GM19193 (cell line): ENCODE measurements around the gene BAK1.
A peak's percentile ranks its signal among the peaks of the same experiment; 100 is the strongest.

Source experiments
- POLR2A ChIP-seq: IDR thresholded peaks from 4 replicates; pipeline ENCODE4 v1.6.1; 2011; ENCODE audit not compliant: insufficient read depth, insufficient read length; ENCODE audit errors: extremely low read depth

BAK1 gene

GRCh38 chr6:33595001-33595846, 15.1 kb upstream of the BAK1 start:
- no peak for TF ChIP-seq POLR2A

DNA sequence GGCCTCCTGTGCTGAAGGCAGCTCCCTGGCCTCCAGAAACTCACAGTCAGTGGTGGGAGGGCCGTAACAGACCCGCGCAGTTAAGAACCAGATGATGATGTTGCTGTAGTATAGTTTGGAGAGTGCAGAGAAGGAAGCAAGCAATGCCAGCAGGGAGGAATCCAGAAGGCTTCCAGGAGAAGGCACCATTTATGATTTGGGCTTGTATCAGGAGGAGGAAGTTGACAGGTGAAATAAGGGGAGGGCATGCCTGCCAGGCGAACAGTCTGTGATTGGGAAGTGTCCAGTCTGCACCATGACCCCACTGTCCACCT, 13.3 kb upstream of the BAK1 start:
- TF ChIP-seq POLR2A, result no peak

DNA sequence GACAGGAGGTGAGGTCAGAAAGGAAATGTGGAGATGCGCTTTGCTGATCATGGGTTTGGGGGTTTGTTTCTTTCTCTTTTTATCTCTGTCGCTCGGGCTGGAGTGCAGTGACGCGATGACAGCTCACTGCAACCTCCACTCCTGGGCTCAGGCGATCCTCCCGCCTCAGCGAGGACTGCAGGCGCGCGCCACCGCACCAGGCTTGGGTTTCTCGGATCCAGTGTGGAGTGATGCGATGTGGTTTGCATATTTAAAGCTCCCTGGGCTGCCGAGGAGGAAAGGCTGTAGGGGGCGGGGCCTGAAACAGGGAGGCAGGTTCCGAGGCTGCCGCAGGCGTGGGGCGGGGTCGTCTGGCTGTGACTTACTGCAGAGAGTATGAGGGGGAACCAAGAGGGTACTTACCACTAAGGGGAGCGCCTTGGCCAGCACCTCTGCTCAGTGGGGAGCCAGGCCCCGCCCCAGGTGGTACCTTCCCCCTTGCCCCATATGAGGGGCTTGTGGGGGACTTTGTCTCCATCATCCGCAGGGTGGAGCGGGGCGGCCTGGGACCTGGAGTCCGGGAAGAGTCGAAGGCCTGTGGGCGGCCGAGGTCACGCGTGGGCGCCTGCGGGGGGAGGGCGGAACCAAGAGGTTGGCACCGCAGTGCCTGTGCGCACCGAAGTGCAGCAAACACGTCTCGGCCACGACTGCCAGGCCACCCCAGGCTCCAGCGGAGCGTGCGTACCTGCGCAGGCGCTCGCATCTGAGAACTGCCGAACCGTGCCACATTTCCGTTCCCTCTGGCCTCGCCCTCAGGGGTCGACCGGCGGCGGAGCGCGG, 12.7 kb upstream of the BAK1 start:
- TF ChIP-seq POLR2A, result peak; percentile 42

DNA sequence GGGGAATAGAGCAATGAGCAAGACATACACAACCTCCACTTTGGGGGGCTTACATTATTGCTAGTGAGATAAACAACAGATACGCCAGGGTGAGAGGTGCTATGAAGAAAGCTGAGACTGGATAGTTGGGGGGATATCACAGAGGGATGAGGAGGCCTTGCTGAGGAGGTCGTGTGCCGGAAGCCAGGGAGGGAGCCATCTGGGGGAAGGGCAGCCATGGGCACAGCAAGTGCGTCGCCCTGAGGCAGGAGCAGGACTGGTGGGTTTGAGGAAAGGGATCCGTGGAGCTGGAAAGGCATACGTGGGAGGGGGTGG, 12.2 kb upstream of the BAK1 start:
- no peak for TF ChIP-seq POLR2A

DNA sequence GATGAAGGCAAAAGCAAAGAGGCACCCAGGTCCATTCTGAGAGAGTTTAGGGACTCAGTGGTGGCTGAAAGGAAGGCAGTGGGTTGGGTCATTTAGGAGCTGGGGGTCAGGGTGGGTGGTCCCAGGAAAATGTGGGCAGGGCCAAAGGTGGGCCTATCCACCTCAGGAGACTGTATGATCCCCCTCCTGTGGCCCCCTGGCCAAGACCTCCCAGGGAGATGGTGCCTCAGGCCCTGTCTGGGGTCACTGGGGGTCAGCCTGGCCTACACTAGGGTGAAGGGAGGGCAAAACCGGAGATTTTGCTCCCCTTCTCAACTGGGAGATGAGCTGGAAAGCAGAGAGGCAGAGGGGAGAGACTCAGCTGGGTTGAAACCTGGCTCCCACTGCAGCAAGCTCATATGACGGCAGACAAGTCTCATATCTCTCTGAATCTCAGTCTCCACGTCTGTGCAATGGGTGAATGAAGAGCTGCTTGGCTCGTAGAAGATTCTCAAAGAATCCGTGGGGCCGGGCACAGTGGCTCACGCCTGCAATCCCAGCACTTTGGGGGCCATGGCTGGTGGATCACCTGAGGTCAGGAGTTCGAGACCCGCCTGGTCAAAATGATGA, 11.5 kb upstream of the BAK1 start:
- TF ChIP-seq POLR2A, result no peak

DNA sequence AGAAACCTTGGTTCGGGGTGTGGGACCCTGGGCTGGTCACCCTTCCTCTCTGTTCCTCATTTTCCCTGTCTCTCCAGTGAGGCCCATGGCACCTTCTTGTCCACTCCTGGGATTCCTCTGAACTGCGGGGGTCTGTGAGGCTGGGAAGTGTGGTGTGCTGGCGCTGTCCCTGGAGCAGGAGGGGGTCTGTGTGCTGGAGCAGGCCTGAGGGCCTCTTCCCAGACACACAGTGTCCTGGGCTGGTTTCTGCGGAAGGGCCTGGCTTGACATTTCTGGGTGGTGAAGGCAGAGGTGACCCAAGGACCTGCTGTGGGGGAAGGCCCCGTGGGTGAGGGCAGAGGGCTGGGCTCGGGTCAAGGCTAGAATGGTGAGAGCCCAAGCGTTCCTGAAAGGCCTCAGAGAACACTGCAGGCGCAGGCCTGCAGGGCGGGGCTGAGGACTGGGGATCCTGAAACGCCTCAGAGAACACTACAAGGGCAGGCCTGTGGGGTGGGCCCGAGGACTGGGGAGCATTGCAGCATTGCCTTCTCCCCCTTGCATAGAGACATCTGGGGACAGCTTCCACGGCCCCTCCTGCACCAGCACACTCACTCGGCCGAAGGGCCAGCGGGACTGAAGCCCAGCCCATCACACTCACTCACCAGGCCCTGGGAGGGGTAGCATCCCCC, 10.6 kb upstream of the BAK1 start:
- no peak for TF ChIP-seq POLR2A

GRCh38 chr6:33589731-33590530, 9.9 kb upstream of the BAK1 start:
- no peak for TF ChIP-seq POLR2A

DNA sequence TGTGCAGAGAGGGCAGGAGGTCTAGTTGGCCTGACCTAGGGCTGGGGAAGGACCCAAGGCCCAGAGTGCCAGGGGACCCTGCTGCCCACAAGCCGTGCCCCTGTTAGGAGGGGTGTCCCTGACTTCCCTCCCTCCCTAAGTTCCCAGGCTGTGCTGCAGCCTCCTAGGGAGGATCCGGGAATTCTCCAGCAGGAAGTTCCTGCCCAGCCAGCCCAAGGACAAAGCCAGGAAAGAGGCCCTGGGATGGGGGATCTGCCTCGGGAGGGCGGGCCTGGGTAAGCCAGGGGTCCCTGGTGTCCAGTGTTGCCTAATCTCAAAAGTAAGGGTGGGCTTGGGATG, 9.3 kb upstream of the BAK1 start:
- no peak for TF ChIP-seq POLR2A

- no peak for TF ChIP-seq POLR2A
Observed at GRCh38 chr6:33588894-33589293, 8.8 kb upstream of the BAK1 start.

- no peak for TF ChIP-seq POLR2A
Observed at GRCh38 chr6:33587529-33587928, 7.5 kb upstream of the BAK1 start.

DNA sequence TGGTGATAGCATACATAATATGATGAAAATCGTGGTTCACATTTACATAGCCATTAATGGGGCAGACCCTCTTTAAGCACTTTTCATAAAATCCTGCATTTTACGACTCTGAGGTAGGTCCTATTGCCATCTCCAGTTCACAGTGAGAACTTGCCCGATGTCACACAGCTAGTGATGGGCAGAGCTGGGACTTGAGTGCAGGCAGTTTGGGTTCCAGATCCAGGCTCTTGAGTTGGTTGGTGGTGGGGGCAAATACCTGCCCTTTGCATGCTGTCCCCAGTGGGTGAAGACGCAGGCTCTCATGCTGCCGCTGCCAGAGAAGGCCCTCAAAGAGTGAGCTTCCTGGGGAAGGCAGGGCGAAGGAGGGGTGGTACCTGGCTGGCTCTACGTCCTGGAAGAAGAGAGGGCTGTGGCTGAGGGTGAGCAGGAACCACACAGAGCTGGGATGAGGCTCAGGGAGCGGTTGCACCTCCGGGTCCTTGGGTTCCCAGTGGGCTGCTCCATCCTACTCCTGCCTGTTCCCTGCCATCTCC, 6.1 kb upstream of the BAK1 start:
- no peak for TF ChIP-seq POLR2A

GRCh38 chr6:33585403-33586107, 5.5 kb upstream of the BAK1 start:
- TF ChIP-seq POLR2A, result peak; percentile 36

DNA sequence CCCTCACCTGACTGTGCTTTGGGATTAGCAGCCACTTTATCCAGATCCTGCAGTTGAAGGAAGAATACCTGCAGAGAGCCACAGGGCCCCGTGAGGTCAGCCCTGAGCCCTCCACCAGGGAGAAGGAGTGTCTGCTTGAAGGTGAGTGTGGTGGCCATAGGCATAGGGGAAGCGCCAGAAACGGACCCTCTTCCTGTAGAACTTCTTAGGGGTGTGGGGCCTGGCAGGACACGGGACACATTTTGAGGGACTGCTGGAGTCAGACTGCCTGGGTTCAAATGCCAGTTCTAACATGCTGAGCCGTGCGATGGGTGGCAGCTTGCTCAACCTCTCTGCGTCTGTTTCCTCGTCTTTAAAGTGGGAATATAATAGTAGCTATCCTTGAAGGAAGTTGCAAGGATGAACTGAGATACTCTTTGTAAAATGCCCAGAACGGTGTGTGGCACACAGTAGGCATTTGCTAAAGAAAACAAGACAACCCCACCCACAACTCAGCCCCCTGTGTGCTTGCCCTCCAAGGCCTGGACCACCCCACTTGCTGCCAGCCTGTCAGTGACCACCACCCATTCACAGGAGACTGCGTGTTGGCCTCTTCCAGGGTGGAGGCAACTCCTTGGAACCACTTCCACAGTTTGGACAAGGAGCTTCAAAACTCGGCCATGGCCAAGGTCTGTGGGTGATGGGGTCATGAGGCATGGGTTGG, 4.8 kb upstream of the BAK1 start:
- peak; percentile 6 for TF ChIP-seq POLR2A
